HG02798 (cell line): ENCODE results near the gene IGF2BP1.
"Not testable (repeated sequence)": the region's sequence is repeated elsewhere in the genome, so short reads cannot be mapped to it uniquely, and the experiment has no call there.

Experiments used
- ATAC-seq: cut with Tn5 transposase; IDR thresholded peaks from one replicate; pipeline ENCODE4 v1.9.1; 2021; ENCODE audit warnings: mild to moderate bottlenecking; ENCODE audit not compliant: unreplicated experiment, poor library complexity

IGF2BP1 gene

DNA sequence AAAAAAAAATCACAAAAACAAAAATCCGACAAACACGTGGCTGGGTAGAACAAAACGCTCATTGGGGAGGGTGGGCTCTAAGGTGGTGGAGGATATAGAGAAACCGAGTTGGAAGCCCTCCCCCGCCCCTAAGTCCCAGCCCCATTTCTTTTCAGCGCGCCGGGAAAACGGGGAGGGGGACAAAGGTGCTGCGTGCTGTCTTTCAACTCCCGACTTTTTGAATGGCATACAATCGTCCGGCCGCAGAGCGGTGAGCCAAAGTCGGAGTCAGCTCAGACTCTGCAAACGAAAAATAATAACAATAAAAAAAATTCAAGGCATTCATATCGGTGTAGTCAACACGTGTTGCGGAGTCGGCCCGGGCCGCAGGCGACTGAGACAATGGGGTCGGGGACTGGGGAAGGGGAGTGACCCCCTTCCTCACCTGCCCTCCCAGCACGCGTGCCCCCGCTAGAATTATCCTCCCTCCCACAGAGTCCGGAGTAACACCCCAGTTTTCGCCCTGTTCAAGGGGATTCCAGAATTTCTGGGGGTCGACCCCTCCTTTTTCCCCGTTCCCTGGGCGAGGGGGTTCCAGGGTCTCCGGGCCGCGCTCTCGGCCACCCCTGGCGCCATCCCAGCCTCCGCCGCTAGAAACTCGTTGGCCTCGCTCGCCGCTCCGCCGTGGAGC is 1.7 kb upstream of the IGF2BP1 start:
- ATAC-seq = no peak

DNA sequence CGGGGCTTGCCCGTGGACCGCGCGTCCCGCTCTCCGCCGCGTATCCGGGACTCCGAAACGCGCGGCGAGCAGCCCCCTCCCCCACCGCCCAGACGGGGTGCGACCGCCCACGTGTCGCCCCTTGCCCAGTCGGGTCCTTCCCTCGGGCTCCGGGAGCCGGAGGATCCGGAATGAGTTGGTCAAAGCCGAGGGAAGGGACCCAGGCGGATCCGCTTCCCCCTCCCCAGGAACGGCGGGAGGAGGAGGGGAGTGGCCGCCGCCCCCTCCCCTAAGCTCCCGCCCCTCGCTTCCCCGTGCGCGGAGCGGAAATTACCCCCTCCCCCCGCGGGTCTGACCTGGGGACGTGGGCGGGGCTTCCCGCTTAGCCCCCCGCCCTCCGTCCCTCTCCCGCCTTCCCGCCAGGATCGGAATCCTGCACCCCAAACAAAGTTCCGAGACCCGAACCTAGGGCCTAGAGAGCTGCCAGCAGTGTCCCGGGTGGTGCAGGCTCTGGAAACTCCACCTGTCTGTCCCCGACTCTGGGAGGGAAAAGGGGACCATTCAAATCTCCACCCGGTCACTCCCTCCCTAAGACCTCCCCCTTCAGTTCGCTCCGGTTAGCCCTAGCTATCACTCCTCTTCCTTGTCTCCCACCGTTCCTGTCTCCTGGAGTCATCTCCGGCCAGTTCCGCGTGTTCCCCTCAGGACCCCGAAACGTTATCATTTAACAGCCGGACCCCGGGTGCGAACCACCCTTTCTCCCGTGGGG is 1.0 kb upstream of the IGF2BP1 start:
- ATAC-seq = no peak

DNA sequence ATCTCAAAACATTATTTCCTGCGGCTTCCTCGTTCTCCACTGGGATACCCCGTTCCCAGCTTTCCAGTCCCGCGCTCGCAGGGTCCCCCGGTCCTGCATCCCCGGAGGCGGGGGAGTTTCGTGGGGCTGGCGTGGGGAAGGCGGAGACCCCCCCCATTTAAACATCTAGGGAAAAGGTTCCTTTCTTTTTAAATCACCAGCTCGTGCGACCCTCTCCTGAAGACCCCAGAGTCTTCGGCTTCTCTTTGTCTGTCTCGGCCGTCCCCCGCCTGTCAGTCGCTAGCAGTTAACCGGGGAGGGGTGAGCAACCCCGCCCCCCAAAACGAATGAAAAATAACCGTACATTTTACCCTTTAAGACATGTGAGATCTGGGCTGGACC is 473 bp upstream of the IGF2BP1 start:
- ATAC-seq = no peak

DNA sequence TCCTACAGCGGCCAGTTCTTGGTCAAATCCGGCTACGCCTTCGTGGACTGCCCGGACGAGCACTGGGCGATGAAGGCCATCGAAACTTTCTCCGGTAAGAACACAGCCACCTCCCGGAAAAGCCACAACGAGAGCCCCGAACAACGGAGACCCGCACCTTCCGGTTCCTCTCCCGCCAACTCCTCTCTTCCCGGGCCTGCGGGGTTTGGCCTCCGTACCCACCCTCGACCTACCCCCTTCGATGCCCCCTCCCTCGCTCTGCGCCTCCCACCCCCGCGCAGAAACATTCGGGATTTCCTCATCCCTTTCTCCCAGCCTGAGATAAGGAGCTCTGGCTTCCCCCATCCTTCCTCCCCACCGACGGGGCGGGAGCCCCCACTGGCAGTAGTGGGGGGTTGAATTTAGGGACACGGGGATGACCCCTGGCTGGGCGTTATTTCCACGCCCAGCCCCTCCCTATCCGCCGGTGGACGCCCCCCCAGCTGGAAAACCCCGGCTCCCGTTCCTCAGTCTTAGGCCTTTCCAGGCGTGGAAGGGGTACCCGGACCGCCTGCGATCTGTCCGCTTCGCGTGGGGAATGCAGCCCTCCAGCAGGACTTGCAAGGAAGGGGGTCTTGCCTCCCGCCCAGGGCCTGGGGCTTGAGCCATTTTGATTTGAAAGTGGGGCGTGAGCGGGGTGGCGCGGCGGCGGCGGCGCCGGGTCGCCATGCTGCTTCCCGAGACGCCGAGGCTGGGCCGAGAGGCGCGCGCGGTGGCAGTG is 822 bp downstream of the IGF2BP1 start:
- ATAC-seq = no peak

DNA sequence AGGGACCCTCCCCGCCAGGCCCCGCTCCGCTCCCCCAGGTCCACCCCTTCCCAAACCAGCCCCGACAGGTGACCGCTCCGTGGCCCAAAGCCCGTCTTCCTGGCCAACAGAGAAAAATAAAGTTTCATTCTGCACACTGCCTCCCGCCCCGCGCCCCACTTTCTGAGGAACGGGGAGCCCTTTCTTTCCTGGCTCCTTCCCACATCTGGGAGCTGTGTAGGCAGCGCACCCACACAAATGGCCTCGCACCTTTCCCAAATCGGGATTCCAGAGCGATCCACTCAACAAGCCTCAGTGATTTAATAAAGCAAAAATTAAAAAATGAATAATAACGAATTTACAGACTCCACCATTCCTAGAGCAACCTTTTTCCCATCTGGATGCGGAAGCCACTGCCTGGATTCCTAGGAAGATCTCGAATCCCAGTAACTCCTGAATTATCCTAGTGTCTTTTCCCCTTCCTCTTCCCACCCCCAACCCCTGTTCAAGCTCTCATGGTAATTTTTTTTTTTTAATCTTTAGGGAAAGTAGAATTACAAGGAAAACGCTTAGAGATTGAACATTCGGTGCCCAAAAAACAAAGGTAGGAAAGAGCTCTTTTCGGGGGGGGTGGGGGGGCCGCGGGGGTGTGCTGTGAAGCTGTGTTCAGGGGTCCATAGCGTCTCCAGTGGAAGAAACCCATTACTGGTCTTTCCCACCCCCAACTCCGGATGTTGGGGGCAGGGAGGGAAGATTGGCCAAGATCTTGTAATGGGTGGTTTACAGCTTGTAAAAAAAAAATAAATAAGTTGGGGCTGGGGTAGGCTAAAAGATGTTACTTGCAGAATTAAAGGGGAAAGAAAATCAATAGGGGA is 1.6 kb downstream of the IGF2BP1 start:
- no peak for ATAC-seq

DNA sequence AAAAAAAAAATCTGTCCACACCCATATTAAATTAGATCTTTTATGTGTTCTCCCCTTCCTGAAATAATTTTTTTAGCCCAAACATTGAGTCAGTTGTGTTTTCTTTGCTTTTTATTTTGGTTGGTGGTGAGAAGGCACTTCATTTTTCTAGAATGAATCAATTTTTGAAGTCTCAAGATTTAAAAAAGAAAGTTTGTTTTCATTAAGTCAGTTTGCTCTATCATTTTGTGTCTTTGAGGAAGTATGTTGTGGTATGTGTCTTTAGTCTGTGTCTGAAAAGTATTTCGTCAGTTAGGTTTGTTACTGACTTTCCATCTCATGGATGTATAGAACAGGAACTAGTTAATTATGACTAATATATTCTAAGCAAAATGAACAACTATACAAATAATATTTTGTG is 3.8 kb downstream of the IGF2BP1 start:
- ATAC-seq = no peak

DNA sequence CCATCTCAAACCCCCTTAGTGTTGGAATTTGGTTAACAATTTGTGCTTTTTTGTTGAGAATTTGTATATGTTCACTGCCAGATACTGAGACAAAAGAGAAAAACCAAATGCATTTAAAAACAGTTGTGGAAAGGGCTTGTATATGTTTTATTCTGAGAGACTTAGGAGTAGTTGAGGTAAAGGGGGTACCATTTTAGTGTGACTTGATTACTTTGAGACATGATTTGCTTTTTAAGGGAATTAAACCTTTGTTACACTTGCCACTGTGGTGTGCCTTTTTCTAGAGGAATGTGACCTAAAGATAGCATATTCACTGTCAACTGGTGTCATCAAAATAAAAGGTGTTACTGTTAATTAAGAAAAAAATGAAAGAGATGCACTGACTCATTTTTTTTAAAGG is 4.5 kb downstream of the IGF2BP1 start:
- ATAC-seq = no peak

DNA sequence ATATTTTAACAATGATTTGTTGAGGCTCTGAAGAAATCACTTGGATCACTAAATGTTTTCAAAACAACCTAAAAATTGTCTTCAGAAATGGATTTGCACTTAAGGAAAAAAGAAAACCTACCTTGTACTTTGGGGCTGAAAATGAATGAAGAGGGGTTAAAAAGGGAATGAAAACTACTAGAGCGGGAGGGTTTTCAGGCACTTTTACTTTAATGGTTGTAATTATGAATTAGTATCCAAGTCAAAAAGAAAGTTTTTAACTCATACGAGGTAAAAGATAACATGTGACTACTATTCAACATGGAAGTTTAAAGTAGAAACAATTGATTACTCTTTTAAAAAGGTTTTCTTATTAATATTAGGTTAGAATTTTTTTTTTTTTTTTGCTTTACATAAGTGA is 5.1 kb downstream of the IGF2BP1 start:
- no peak for ATAC-seq

DNA sequence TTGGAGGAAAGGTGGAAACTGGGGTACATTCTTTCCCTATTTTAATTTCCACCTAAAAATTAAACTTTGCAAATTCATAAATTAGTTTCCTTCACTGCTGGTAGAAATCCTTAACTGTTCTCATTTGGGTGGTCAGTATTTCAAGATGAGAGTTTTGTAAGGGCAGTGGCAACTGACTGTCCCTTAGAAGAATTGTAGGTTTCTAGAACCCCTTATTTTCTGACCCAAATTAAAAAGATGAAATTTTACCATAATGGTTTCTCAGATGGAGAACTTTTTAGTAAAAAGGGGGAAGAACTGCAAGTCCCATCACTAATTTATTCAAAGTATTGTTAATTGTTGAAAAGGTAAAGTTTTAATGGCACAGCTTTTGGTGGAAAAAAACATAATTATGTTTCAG is 5.6 kb downstream of the IGF2BP1 start:
- no peak for ATAC-seq

DNA sequence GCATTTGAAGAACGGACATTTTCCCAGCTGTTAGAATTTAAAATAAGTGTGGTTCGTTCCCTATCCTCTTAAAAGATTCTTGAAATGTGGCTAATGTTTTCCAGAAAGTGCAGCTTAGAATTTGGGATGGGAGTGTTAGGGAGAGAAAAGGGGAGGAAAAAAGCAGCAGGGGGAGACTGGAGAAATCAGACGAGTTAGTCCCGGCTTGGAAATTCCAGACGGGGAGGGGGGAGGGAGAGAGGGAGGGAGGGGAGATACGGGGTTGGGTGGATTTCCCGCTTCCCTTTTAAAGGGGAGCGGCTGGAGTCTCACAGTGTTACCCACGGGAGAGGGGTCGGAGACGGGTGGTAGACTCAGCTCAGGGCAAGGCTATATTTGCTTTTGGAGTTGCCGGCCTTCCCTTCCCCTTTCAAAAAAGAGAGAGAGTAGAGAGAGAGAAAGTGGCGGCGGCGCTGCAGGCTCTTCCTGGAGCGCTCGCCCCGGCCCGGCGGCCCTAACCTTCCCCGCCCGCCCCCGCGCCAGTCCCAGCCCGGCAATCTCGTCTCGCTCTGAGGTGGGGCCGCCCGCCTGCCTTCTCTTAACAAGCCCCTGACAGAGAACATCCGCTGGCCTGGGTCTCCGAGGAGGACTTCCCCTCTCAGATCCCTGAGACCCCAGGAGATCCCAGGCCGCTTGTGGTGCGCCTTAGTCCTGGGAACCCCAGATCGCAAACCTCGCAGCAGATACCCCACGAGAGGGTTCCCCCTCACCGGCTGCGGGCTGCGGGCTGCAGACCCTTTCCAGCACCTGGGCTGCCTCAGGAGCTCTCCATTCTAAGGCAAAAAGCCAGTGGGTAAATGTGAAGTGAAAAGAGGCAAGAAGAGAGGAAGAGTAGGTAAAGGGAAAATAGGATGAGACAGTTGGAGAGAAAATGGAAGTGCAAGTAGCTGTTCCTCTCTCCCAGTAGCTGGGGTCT is 6.6 kb downstream of the IGF2BP1 start:
- no peak for ATAC-seq

DNA sequence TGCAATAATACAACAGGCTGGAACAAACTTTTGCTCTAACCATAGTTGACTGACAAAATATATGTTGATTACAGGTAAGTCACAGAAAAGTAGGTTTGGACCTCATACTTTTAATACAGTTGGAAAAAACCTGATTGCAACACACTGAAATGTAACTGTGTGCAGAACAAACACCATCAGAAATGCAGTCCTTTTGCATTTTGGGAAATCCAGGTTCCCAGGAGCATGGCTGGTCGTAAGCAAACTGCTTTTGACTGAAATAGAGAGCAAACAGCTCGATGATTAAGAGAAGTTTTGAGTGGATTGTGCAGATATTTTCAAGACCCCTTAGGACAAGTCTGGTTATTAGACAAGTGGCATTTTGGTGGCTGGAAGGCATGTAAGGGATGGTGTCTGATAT is 8.0 kb downstream of the IGF2BP1 start:
- ATAC-seq = no peak

DNA sequence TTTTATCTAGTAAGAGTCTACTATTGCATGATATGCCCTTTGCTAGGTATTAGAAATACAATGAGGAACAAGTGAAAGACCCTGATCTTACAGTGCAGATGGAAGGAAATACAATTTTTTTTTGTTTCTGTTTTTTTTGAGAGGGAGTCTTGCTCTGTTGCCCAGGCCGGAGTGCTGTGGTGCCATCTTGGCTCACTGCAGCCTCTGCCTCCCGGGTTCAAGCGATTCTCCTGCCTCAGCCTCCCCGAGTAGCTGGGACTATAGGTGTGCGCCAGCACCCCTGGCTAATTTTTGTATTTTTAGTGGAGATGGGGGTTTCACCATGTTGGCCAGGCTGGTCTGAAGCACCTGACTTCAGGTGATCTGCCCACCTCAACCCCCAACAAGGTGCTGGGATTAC is 11.7 kb downstream of the IGF2BP1 start:
- ATAC-seq = not testable (repeated sequence)

DNA sequence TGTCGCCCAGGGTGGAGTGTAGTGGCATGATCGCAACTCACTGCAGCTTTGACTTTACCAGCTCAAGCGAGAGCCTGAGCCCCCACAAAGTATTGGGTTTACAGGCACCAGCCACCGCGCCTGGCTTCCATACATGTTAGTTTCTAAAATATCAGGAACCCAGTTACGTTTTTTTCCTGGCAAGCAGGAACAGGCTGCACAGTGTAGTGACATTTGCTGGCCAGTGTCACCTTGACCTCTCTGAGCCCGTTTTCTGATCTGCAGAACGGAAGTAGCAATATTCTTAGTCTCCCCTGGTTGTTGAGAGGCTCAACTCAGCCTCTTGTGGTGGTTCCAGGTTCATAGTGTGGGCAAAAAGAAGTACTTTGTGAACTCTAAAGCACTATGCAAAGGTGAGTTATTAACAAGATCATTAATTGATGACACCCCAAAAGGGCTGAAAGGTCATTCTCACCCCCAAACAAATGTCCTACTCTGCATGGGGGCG is 15.6 kb downstream of the IGF2BP1 start:
- no peak for ATAC-seq

DNA sequence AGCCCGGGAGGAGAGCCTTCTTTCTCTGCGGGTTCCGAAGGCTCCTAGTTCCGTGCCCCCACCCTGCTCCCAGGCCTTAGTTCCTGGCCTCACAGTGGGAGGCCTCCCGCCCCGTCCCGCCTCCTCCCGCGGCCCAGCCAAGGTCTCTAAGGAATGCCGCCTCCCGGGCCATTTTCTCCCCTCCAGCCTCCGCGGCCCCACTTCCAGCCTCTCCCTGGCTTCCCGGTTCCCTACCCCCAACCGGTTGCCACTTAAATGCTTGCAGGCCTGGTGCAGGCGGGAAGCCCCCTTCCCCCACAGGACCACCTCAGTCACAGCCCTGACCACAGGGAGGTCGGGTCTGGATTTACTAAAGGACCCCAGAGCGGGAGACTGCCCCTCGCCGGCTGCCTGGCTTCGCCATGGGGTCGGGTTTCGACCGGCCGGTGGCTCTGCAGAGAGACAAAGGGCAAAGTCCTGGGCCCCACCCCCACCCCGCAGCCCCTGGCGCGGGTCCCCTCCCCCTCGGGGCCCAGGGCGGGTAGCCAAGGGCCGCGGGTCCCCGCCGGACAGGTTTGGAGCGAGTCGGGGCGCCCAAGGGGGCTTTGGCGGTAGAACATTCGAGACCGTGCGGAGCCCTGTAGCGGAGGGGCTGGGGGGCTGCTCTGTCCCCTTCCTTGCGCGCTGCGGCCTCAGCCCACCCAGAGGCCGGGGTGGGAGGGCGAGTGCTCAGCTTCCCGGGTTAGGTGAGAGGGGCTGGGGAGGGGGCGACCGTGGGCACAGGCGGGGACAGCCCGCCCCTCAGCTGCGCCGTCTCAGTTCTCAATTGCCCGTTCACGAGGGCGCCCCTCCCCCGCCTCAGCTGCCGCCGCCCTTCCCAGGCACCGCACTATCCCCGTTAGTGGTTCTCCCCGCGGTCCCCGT is 16.4 kb downstream of the IGF2BP1 start:
- ATAC-seq = no peak

DNA sequence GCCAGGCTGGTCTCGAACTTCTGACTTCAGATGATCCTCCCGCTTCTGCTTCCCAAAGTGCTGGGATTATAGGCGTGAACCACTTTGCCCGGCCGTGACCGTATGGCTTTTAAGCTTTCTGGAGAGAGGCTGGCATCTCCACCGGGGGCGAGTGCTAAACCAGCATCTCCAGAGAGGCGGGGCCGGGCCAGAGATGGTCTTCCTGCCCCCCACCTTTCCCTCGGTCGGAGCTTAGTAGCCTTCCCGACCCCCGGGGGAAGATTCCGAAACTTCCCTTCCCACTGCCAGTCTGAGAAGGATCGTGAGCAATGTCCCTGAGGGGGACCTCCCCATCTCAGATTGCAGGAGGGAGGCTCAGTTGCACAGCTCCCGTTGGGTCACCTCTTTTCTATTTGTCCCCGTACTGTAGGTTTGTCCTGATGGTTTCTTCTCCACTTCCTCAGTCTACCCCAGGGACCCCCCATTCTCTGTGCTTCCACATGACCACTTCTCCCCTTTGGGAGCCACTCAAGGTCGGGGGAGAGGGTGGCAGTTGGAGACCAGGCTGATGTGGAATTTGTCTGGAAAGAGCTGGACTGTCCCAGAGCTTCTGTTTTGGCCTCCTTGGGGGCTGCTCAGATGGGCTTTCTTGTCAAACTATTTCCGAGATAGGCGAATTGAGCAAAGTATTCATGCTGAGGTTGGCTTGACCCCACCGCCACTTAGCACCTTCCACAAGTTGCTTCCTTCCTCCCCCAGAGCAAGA is 18.2 kb downstream of the IGF2BP1 start:
- ATAC-seq = no peak

DNA sequence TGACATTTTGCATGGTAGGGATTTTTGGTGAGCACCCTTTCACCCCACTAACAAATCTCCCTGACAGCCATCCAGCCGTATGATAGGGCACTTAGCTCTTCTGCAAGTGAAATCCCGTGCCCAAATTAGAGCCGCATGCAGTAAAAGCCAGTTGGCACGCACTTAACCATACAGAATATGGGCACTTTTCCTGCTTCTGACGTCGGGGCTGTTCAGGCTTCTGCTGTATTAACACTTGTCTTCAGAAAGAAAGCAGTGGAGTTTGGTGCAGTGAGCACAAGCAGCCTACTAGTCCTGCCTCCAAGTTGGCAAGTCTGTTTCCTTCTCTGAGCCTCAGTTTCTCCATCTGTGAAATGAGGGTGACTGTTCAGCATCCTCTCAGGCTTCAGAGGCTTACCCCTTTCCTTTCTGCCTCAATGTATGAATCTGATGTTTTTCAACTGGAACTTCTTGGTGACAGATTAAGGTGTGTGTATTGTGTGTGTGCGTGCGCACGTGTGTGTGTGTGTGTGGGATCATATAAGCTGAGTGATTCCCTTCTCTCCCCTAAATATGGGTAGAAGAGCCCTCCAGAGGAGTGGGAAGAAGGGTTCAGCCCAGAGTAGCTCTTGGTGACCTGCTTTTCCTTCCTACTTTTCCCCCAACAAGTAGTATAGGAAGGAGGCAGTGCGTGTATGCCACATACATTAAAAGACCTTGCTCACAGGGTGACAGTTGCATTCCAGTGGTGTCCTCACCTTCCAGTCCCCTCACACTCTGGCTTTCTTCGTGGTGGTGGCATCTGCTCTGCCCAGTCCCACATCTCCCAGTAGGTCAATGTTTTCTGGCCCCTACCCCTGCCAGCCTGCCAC is 19.0 kb downstream of the IGF2BP1 start:
- ATAC-seq = no peak
